Lower leg skin (tissue), 3 donors: ENCODE data around the gene ARL6IP5.

Experiments
- POLR2A ChIP-seq, 2 donors: fragments of 450-650 bp; IDR thresholded peaks; one replicate each; pipeline ENCODE4 v1.6.1; 2016 to 2017; ENCODE audit warnings: antibody characterized with exemption in 2 of 2, mild to moderate bottlenecking in 1 of 2, moderate library complexity in 1 of 2
- TF ChIP-seq, protein P1 (sequence below), 3 donors: fragments of 450-650 bp; IDR thresholded peaks; one replicate each; pipeline ENCODE4 v1.5.1; 2016; ENCODE audit warnings: antibody characterized with exemption in 3 of 3, mild to moderate bottlenecking in 3 of 3, moderate library complexity in 2 of 3

DNA sequence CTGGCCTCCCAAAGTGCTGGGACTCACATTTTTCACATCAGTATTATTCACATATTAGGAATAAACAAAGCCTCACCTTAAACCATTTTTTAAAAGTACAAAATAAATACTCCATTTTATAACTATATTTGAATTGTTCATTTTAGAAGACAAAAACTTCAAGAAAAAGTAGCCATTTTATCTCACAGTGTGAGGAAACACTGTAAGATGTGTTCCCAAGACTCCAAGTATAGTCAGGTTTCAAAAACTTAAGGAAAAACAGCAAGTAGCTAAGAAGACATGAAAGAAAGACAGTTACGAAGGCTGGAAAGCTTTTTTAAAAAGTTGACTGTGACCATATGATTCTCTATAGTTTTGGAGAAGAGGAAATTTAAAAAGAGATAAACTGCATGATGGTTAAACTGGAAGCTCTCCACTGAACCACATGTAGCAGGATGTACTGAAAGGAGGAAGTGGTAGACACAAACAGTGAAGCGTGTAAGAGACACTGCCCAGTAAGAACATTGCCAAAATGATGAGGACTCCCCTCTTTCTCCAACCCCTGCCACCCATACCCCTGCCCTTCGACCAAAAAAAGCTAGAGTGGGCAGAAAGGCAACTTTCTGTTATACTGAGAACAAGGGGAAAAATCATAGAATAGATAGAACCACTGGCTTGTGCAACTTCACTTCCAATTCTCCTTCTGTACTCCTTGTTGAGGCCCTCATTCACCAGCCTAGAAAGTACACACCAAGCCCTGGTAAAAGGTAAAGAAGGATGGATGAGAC lies 26.4 kb upstream of the ARL6IP5 start:
- TF ChIP-seq, protein P1, sequence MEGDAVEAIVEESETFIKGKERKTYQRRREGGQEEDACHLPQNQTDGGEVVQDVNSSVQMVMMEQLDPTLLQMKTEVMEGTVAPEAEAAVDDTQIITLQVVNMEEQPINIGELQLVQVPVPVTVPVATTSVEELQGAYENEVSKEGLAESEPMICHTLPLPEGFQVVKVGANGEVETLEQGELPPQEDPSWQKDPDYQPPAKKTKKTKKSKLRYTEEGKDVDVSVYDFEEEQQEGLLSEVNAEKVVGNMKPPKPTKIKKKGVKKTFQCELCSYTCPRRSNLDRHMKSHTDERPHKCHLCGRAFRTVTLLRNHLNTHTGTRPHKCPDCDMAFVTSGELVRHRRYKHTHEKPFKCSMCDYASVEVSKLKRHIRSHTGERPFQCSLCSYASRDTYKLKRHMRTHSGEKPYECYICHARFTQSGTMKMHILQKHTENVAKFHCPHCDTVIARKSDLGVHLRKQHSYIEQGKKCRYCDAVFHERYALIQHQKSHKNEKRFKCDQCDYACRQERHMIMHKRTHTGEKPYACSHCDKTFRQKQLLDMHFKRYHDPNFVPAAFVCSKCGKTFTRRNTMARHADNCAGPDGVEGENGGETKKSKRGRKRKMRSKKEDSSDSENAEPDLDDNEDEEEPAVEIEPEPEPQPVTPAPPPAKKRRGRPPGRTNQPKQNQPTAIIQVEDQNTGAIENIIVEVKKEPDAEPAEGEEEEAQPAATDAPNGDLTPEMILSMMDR (IDR thresholded peaks at IDR 0.05) = no peak
- TF ChIP-seq POLR2A (IDR thresholded peaks at IDR 0.05) = no peak
